ENCODE data around the gene ATN1. TPM values are rescaled to one million over a fixed set of nuclear protein-coding genes. Genes with fewer than 3 reads are reported as not detected.

Gene ATN1
- total RNA-seq, 6 experiments from 2014 or later, result 9.2 to 24.1 (median 16.8) TPM

DNA sequence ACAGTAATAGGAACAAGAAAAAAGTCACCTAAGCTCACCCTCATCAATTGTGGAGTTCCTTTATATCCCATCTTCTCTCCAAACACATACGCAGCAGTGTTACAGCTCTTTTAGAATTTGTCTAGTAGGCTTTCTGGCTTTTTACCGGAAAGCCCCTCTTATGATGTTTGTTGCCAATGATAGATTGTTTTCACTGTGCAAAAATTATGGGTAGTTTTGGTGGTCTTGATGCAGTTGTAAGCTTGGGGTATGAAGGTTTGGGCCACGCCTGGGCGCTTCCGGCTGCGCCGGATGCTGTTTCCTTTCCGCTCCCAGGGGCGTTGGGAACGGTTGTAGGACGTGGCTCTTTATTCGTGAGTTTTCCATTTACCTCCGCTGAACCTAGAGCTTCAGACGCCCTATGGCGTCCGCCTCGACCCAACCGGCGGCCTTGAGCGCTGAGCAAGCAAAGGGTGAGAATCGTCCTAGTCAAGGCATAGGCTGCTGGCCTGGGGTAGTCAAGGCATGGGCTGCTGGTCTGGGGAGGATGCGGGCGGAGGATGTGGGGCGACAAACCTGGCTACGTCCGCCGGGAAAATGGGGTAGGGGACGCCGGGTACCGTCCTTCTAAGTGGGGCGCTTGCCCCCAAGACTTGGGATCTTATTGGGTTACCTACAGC is 16.1 kb downstream of the ATN1 start, which contains the start of the genes C12orf57 and RNU7-1:
C12orf57 (plus strand) TSS at position 301 of the 659 bp plus-strand sequence; CDS start at position 401, 100 bp downstream.
RNU7-1 (plus strand) TSS at position 95 of the 659 bp plus-strand sequence.
- DNase-seq (peak in 2 of 3 donors; percentile 74 to 80), ATAC-seq (peak; percentile 30 to 57 (median 42))
- peak within 1 kb of the TSS; percentile 50 to 66 (median 57) for H3K4me3 ChIP-seq
- 0% methylated on average over 20 of the region's 31 CpGs for WGBS (ENCODE audit: insufficient coverage, low coverage, low lambda C conversion rate, missing lambda C conversion rate)
- H3K9me3 ChIP-seq, result no peaks in the 10 kb centered on the region
- intact Hi-C loops (cut with DNase I), result no loop called here
- H3K36me3 ChIP-seq, result no peaks in the 10 kb centered on the region
- peak within 1 kb of the TSS; percentile 74 to 91 (median 91) for H3K27ac ChIP-seq
- H3K27me3 ChIP-seq, result no peaks in the 10 kb centered on the region
- peak; percentile 92 for TF ChIP-seq POLR2A (IDR thresholded peaks at IDR 0.05)
- TF ChIP-seq, protein P1, sequence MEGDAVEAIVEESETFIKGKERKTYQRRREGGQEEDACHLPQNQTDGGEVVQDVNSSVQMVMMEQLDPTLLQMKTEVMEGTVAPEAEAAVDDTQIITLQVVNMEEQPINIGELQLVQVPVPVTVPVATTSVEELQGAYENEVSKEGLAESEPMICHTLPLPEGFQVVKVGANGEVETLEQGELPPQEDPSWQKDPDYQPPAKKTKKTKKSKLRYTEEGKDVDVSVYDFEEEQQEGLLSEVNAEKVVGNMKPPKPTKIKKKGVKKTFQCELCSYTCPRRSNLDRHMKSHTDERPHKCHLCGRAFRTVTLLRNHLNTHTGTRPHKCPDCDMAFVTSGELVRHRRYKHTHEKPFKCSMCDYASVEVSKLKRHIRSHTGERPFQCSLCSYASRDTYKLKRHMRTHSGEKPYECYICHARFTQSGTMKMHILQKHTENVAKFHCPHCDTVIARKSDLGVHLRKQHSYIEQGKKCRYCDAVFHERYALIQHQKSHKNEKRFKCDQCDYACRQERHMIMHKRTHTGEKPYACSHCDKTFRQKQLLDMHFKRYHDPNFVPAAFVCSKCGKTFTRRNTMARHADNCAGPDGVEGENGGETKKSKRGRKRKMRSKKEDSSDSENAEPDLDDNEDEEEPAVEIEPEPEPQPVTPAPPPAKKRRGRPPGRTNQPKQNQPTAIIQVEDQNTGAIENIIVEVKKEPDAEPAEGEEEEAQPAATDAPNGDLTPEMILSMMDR (IDR thresholded peaks at IDR 0.05), result peak in 1 of 4 donors; percentile 16
- peaks cover 0 to 38% (median 8%) of the 10 kb centered on the region in 4 donors for H3K4me1 ChIP-seq

DNA sequence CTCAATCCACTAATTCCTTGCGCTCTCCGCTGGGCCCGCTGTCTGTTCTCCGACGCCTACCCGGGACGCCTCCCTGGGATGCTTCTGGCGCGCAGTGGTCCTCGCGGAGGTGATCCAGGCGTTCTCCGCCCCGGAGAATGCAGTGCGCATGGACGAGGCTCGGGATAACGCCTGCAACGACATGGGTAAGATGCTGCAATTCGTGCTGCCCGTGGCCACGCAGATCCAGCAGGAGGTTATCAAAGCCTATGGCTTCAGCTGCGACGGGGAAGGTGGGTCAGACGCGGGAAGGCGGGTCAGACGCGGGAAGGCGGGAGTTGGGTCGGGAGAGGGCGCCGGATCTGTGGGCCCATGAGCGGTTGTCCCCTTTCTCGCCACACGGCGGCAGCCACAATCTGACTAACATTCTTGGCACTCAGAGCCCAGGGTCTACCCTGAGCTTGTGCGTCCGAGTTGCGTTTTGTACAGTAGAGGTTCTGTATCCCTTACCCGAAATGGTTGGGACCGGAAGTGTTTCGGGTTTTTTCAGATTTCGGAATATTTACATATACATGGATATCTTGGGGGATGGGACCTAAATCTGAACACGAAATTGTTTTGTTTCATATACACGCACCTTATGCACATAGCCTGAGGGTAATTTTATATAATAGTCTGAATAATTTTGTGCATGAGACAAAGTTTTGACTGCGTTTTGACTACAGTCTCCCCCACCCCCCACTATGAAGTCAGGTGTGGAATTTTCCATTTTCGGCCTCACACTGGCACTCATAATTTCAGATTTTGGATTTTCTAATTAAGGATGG is 16.8 kb downstream of the ATN1 start:
- intact Hi-C loops (cut with DNase I), result no loop called here
- WGBS (ENCODE audit: insufficient coverage, low coverage, low lambda C conversion rate, missing lambda C conversion rate), result 2% methylated on average over 27 of the region's 48 CpGs
- no peak for TF ChIP-seq POLR2A (IDR thresholded peaks at IDR 0.05)
- TF ChIP-seq, protein P1 (IDR thresholded peaks at IDR 0.05), result peak; percentile 76 to 93 (median 88)
- Histone ChIP-seq H3K36me3 (no peaks in the 10 kb centered on the region), H3K27me3 (no peaks in the 10 kb centered on the region), H3K9me3 (no peaks in the 10 kb centered on the region), H3K4me3 (peak overlapping the region; percentile 50 to 66 (median 57)), H3K27ac (peak overlapping the region; percentile 74 to 91 (median 91)), H3K4me1 (peaks cover 0 to 38% (median 8%) of the 10 kb centered on the region in 4 donors)
- DNase-seq, result peak; percentile 92 to 93 (median 92)
- peak; percentile 61 to 70 (median 70) for ATAC-seq

DNA sequence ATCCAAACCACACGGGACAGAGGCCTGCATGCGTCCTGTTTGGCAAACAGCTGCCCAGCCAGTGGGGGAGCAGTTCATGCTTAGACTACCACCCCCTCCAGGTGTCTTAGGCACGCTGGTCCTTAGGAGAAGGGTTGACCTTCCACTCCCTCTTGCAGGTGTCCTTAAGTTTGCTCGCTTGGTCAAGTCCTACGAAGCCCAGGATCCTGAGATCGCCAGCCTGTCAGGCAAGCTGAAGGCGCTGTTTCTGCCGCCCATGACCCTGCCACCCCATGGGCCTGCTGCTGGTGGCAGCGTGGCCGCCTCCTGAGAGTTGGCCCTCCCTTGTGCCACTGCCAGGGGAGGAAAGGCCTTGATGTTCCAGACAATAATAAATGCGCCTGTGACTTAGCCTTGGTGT is 17.9 kb downstream of the ATN1 start:
- no peaks in the 10 kb centered on the region for H3K9me3 ChIP-seq
- H3K36me3 ChIP-seq, result no peaks in the 10 kb centered on the region
- peaks cover 0 to 38% (median 8%) of the 10 kb centered on the region in 4 donors for H3K4me1 ChIP-seq
- peak overlapping the region; percentile 67 to 91 (median 80) for H3K27ac ChIP-seq
- H3K27me3 ChIP-seq, result no peaks in the 10 kb centered on the region
- DNase-seq (no peak), ATAC-seq (no peak)
- intact Hi-C loops (cut with DNase I), result no loop called here
- TF ChIP-seq, protein P1 (IDR thresholded peaks at IDR 0.05), result no peak
- TF ChIP-seq POLR2A (IDR thresholded peaks at IDR 0.05), result no peak
- peak overlapping the region in 2 of 3 donors; percentile 53 to 59 for H3K4me3 ChIP-seq
- WGBS (ENCODE audit: insufficient coverage, low coverage, low lambda C conversion rate, missing lambda C conversion rate), result no CpG with 5 or more reads among the region's 11 CpGs

DNA sequence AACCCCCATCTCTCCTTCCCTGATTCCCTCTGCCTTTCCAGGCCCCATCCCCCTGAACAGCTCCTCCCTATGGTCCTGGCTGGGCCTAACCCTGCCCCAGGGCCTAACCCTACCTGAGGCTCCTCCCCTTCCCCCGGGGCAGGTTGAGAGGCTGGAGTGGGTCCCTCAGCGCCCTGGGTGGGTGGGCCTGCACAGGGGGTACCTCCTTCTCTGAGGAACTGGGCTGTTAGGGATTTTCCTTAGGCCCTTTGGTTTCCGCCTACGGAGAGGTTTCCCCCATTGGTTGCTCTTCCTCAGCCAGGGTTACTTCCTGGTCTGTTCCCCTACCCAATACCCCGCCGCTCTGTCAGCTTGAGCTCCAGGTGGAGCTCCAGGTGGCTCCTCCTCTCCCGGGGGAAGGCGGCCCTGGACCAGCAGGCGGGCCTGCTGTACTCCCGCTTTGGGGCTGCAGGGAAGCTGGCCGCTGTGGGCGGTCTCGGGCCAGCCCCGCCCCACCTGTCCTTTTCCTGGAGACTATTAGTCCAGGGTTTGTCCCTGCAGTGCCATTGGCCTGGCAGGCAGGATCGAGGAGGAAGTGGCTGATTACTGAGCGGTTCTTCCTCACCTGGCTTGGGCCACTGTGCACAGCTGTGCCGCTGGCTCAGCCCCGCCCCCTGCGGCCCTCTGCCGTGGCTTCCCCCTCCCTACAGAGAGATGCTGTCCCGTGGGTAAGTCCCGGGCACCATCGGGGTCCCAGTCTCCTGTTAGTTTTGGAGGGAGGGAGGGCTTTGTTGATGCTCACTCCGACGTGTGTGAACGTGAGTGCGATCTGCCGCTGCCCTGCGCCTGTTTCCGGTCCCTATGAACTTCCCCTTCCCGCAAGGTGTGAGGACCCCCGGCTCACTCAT is 18.5 kb downstream of the ATN1 start:
- ATAC-seq, result peak; percentile 76 to 92 (median 81)
- Histone ChIP-seq H3K27me3 (no peaks in the 10 kb centered on the region), H3K27ac (peak overlapping the region; percentile 67 to 91 (median 80)), H3K4me1 (peaks cover 0 to 35% (median 8%) of the 10 kb centered on the region in 4 donors), H3K9me3 (no peaks in the 10 kb centered on the region), H3K36me3 (no peaks in the 10 kb centered on the region), H3K4me3 (peak overlapping the region; percentile 32 to 59 (median 53))
- WGBS (ENCODE audit: insufficient coverage, low coverage, low lambda C conversion rate, missing lambda C conversion rate), result 4% methylated on average over 23 of the region's 32 CpGs
- DNase-seq, result peak; percentile 95 to 97 (median 97)
- intact Hi-C loops (cut with DNase I), result no loop called here
- peak; percentile 87 for TF ChIP-seq POLR2A (IDR thresholded peaks at IDR 0.05)
- TF ChIP-seq, protein P1 (IDR thresholded peaks at IDR 0.05), result peak in 3 of 4 donors; percentile 6 to 26 (median 18)
